Body of pancreas (tissue), 4 donors: ENCODE results near the gene HTRA3. TPM values are rescaled to one million over a fixed set of nuclear protein-coding genes. Genes with fewer than 3 reads are reported as not detected.

Experiments used
- ATAC-seq: fragments of 150-250 bp; one replicate; pipeline ENCODE4 v1.9.1; 2016
- DNase-seq, 4 donors: peaks; one replicate each; pipeline ENCODE4 v3.0.0-alpha.2; 2019
- H3K27ac ChIP-seq, 4 donors: fragments of 200-600 bp; sonication (generic); 1 replicate in 3 of 4; 2 replicates in 1 of 4; pipeline versions ENCODE4 v1.5.1 to v1.6.1; 2016 to 2019; ENCODE audit warnings: mild to moderate bottlenecking in 1 of 4, mixed read lengths in 1 of 4, moderate library complexity in 1 of 4
- H3K27me3 ChIP-seq, 2 donors: fragments of 200-600 bp; sonication (generic); one replicate each; pipeline ENCODE4 v1.6.0; 2016; ENCODE audit warnings: mild to moderate bottlenecking in 1 of 2
- H3K36me3 ChIP-seq, 2 donors: fragments of 200-600 bp; sonication (generic); replicated peaks in 1 of 2; 2 replicates each; pipeline ENCODE4 v1.5.1; 2016; ENCODE audit warnings: low read depth in 2 of 2; ENCODE audit not compliant: insufficient read depth in 1 of 2
- H3K4me1 ChIP-seq: fragments of 200-600 bp; sonication (generic); one replicate; pipeline ENCODE4 v1.6.0; 2016
- H3K4me3 ChIP-seq, 2 donors: fragments of 200-600 bp; sonication (generic); 1 replicate in 1 of 2; 2 replicates in 1 of 2; pipeline ENCODE4 v1.5.1; 2016 to 2019
- H3K9me3 ChIP-seq, 3 donors: fragments of 200-600 bp; sonication (generic); 1 replicate in 2 of 3; 2 replicates in 1 of 3; pipeline ENCODE4 v1.5.1; 2016
- CTCF ChIP-seq, 7 experiments: fragments of 450-650 bp in 4 of 7; fragments of 200-600 bp in 3 of 7; sonication (generic) in 3 of 7; IDR thresholded peaks; one replicate each; pipeline ENCODE4 v1.5.1; 2016 to 2019; ENCODE audit warnings: antibody characterized with exemption in 7 of 7
- POLR2A ChIP-seq, 3 donors: fragments of 450-650 bp; IDR thresholded peaks; one replicate each; pipeline ENCODE4 v1.6.1; 2016; ENCODE audit warnings: antibody characterized with exemption in 3 of 3, mild to moderate bottlenecking in 2 of 3
- WGBS, 2 donors: methylation state at CpG; one replicate each; pipeline ENCODE4 v1.1.5; 2017; 5-methylcytosine and 5-hydroxymethylcytosine counted together
- intact Hi-C: fragments of 100-400 bp; cut with DNase I; formaldehyde crosslinking; loops from one replicate; pipeline ENCODE4 v1.15.1; 2023
- total RNA-seq, 2 donors: library from RNA; depleted of rRNA; stranded (reverse); fragments of >200 nt; gene quantifications; one replicate each; pipeline ENCODE4 v1.1.0, GENCODE V29; 2016

Gene HTRA3
- total RNA-seq, 2 donors from 2014 or later: 4.2 to 17.5 TPM

- Histone ChIP-seq H3K27me3 (no peaks in the 10 kb centered on the region), H3K4me1 (no peaks in the 10 kb centered on the region), H3K9me3 (no peaks in the 10 kb centered on the region), H3K27ac (no peak overlapping the region), H3K4me3 (no peak overlapping the region), H3K36me3 (no peaks in the 10 kb centered on the region)
- no peak for ATAC-seq
- DNase-seq: no peak
- WGBS, 2 donors: 73 to 82% methylated on average over 9 of the region's 9 CpGs
- no peak for TF ChIP-seq CTCF (IDR thresholded peaks at IDR 0.05)
- no peak for TF ChIP-seq POLR2A (IDR thresholded peaks at IDR 0.05)
- intact Hi-C loops: no loop called here
These were observed 24.5 kb downstream of the HTRA3 start for GRCh38 chr4:8294036-8294435.

GRCh38 chr4:8294775-8295174 is 25.2 kb downstream of the HTRA3 start:
- TF ChIP-seq POLR2A (IDR thresholded peaks at IDR 0.05) (no peak), CTCF (IDR thresholded peaks at IDR 0.05) (no peak)

GRCh38 chr4:8295471-8295870 is 25.9 kb downstream of the HTRA3 start:
- Histone ChIP-seq H3K4me3 (no peak overlapping the region), H3K4me1 (no peaks in the 10 kb centered on the region), H3K27ac (no peak overlapping the region), H3K36me3 (no peaks in the 10 kb centered on the region), H3K27me3 (no peaks in the 10 kb centered on the region), H3K9me3 (no peaks in the 10 kb centered on the region)
- intact Hi-C loops: no loop called here
- TF ChIP-seq POLR2A (IDR thresholded peaks at IDR 0.05): no peak
- no peak for TF ChIP-seq CTCF (IDR thresholded peaks at IDR 0.05)
- WGBS, 2 donors: 63 to 66% methylated on average over 6 of the region's 6 CpGs
- DNase-seq (no peak), ATAC-seq (no peak)

More at GRCh38 chr4:8294775-8295174, 25.2 kb downstream of the HTRA3 start:
- ATAC-seq (no peak), DNase-seq (no peak)
- no peaks in the 10 kb centered on the region for H3K27me3 ChIP-seq
- no peaks in the 10 kb centered on the region for H3K36me3 ChIP-seq
- no peak overlapping the region for H3K4me3 ChIP-seq
- intact Hi-C loops: no loop called here
- 44 to 45% methylated on average over 2 of the region's 2 CpGs for WGBS, 2 donors
- H3K4me1 ChIP-seq: no peaks in the 10 kb centered on the region
- H3K27ac ChIP-seq: no peak overlapping the region
- no peaks in the 10 kb centered on the region for H3K9me3 ChIP-seq

- WGBS, 2 donors: 17 to 29% methylated on average over 3 of the region's 3 CpGs
- Histone ChIP-seq H3K4me1 (no peaks in the 10 kb centered on the region), H3K27me3 (no peaks in the 10 kb centered on the region), H3K27ac (no peak overlapping the region), H3K9me3 (no peaks in the 10 kb centered on the region), H3K36me3 (no peaks in the 10 kb centered on the region), H3K4me3 (no peak overlapping the region)
- no peak for ATAC-seq
- DNase-seq: peak in 1 of 4 donors; percentile 3
- TF ChIP-seq CTCF (IDR thresholded peaks at IDR 0.05) (no peak), POLR2A (IDR thresholded peaks at IDR 0.05) (no peak)
- intact Hi-C loops: no loop called here
These were observed 26.9 kb downstream of the HTRA3 start for GRCh38 chr4:8296491-8296890.

- ATAC-seq: no peak
- intact Hi-C loops: no loop called here
- 74 to 76% methylated on average over 8 to 9 of the region's 9 CpGs for WGBS, 2 donors
- peak in 1 of 4 donors; percentile 5 for DNase-seq
- Histone ChIP-seq H3K4me3 (no peak overlapping the region), H3K27ac (no peak overlapping the region), H3K36me3 (no peaks in the 10 kb centered on the region), H3K4me1 (no peaks in the 10 kb centered on the region), H3K9me3 (no peaks in the 10 kb centered on the region), H3K27me3 (no peaks in the 10 kb centered on the region)
- no peak for TF ChIP-seq CTCF (IDR thresholded peaks at IDR 0.05)
- no peak for TF ChIP-seq POLR2A (IDR thresholded peaks at IDR 0.05)
These were observed 27.6 kb downstream of the HTRA3 start for GRCh38 chr4:8297141-8297601.
